Stimulated activated CD4-positive, alpha-beta T cell treated with anti-CD3 and anti-CD28 coated beads, Interleukin-12 subunit alpha, Interleukin-12 subunit beta, amount 100 ng/mL, for 48 hours (primary cell): Measurements from ENCODE around the gene STEEP1.

Source experiments
- DNase-seq, 3 donors: peaks; one replicate each; pipeline ENCODE4 v3.0.0-alpha.2; 2020; ENCODE audit warnings: low read depth in 2 of 3, low spot score in 1 of 3

The STEEP1 gene

GRCh38 chrX:119565107-119565663 lies at the start of gene STEEP1:
TSS of gene STEEP1 (minus strand) at chrX:119565409. CDS start at chrX:119565355, 54 bp downstream.
- peak; percentile 80 to 84 (median 82) for DNase-seq

GRCh38 chrX:119614776-119615175 lies 49.6 kb upstream of the STEEP1 start:
- no peak for DNase-seq

- no peak for DNase-seq
Observed at GRCh38 chrX:119607018-119607389, 41.8 kb upstream of the STEEP1 start.

- DNase-seq: peak; percentile 83 to 84 (median 84)
Observed at GRCh38 chrX:119606280-119607017, 41.2 kb upstream of the STEEP1 start, which contains the start of gene NKRF. TSS of gene NKRF (minus strand) at chrX:119606424.

GRCh38 chrX:119605464-119606279 lies 40.5 kb upstream of the STEEP1 start:
- peak in 2 of 3 donors; percentile 8 to 22 for DNase-seq

- DNase-seq: no peak
Observed at GRCh38 chrX:119604766-119605463, 39.7 kb upstream of the STEEP1 start.

- DNase-seq: no peak
Observed at GRCh38 chrX:119602701-119603255, 37.6 kb upstream of the STEEP1 start.

- DNase-seq: no peak
Observed at GRCh38 chrX:119589810-119590209, 24.6 kb upstream of the STEEP1 start.

- no peak for DNase-seq
Observed at GRCh38 chrX:119583431-119584059, 18.3 kb upstream of the STEEP1 start.

- no peak for DNase-seq
Observed at GRCh38 chrX:119579414-119579813, 14.2 kb upstream of the STEEP1 start.

GRCh38 chrX:119574394-119575266 lies 9.4 kb upstream of the STEEP1 start, which contains the start of gene UBE2A:
TSS of gene UBE2A (plus strand) at chrX:119574563. CDS start at chrX:119574712, 149 bp downstream.
- DNase-seq: peak; percentile 78 to 80 (median 79)

GRCh38 chrX:119573840-119574393 lies 8.7 kb upstream of the STEEP1 start:
- no peak for DNase-seq

- no peak for DNase-seq
Observed at GRCh38 chrX:119573222-119573621, 8.0 kb upstream of the STEEP1 start.

- DNase-seq: no peak
Observed at GRCh38 chrX:119570351-119570835, 5.2 kb upstream of the STEEP1 start.

- no peak for DNase-seq
Observed at GRCh38 chrX:119552508-119552907, 12.7 kb downstream of the STEEP1 start.

GRCh38 chrX:119549327-119550016 lies 15.7 kb downstream of the STEEP1 start:
- DNase-seq: no peak

- no peak for DNase-seq
Observed at GRCh38 chrX:119541188-119541587, 24.0 kb downstream of the STEEP1 start.

- no peak for DNase-seq
Observed at GRCh38 chrX:119539872-119540271, 25.3 kb downstream of the STEEP1 start.
